Activated T-helper 9 cell treated with anti-CD3 and anti-CD28 coated beads, Interleukin-2, amount 50 U/mL, for 16 hours (primary cell): ENCODE data around the gene TBXT.

Source experiments
- DNase-seq: peaks from one replicate; pipeline ENCODE4 v3.0.0-alpha.2; 2020; ENCODE audit warnings: low read depth

The TBXT gene

GRCh38 chr6:166112580-166112979 lies 55.1 kb downstream of the TBXT start:
- no peak for DNase-seq

- no peak for DNase-seq
Observed at GRCh38 chr6:166109608-166110007, 58.0 kb downstream of the TBXT start.
